Measurements from ENCODE around the gene GRB7.

Gene GRB7

DNA sequence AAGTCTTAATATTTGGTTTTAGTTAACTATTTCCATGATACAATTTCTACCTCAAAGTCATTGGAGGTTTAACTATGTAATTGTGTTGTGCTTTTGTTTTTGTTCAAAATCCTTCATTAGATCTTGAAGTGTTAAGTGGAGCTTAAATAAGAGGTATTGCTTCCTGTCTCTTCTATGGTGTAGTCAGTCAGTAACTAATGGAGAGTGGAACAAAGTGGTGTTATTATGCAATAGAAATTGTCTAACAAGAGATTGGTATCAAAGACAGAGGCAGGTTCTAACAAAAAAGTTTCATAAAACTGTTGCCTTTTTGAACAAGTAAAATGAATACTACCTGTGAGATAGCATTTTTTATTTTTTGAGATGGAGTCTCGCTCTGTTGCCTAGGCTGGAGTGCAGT is 45.2 kb downstream of the GRB7 start:
- no peak overlapping the region for H3K27ac ChIP-seq (ENCODE audit: low read length)
- H3K4me1 ChIP-seq (ENCODE audit: insufficient read depth, low read length): no peaks in the 10 kb centered on the region
- no peaks in the 10 kb centered on the region for H3K27me3 ChIP-seq (ENCODE audit: insufficient read depth, low read length)
- H3K9me3 ChIP-seq (ENCODE audit: insufficient read depth, low read depth, low read length): no peaks in the 10 kb centered on the region
- no peak overlapping the region for H3K4me3 ChIP-seq (ENCODE audit: low read length)
- H3K9ac ChIP-seq (ENCODE audit: low read depth, low read length): no peak overlapping the region
- no peaks in the 10 kb centered on the region for H3K36me3 ChIP-seq (ENCODE audit: insufficient read depth, low read depth, low read length)

DNA sequence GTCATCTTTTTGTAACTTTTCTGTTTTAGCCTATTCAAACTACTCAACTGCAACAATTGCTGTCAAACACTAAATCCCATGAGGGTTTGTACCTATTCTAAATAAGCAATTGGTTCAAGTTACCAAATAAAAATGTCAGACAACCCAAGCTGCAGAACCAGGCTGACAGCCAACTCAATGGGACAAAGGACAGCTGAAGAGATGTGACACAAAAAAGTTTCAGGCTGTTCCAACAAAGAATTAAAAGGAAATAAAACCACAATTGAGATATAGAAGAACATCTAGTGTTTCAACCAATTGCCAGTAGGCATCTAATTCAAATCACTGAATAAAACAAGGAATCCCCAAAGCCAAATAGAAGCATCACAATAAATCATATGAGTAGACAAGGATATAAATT is 49.3 kb downstream of the GRB7 start:
- Histone ChIP-seq H3K27ac (ENCODE audit: low read length) (no peak overlapping the region), H3K9me3 (ENCODE audit: insufficient read depth, low read depth, low read length) (no peaks in the 10 kb centered on the region), H3K9ac (ENCODE audit: low read depth, low read length) (no peak overlapping the region), H3K36me3 (ENCODE audit: insufficient read depth, low read depth, low read length) (no peaks in the 10 kb centered on the region), H3K4me1 (ENCODE audit: insufficient read depth, low read length) (no peaks in the 10 kb centered on the region), H3K4me3 (ENCODE audit: low read length) (no peak overlapping the region), H3K27me3 (ENCODE audit: insufficient read depth, low read length) (no peaks in the 10 kb centered on the region)

DNA sequence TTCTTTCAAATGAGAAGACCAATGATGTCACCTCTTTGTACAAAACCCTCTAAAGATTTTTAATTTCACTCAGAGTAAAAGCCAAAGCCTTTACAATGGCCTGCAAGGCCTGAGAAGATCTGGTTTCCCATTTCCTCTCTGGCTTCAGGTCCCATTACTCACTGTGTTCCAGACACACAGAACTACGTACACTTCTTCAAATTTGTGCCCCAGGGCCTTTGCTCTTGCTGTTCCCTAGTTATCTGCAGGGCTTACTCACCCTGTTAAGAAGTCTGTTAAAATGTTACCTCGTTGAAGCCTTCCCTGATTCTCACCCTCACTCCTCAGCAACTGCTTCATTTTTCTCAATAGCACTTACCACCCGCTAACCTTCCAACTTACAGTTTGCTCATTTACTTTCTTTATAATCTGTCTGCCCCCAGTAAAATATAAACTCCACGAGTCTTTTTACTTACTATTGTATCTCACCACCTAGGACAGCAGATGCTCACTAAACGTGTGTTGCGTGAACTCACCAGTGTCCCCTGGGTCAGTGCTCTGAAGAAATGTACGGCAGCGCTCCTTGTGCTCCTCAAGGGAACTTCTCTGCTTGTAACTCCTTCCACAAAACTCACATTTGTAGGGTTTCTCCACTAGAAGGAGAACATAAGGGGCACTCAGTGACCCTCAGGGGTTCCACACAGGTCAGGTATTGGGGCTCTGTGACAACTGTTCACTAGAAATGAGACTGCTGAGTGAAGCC is 50.2 kb downstream of the GRB7 start:
- Histone ChIP-seq H3K4me3 (ENCODE audit: low read length) (no peak overlapping the region), H3K36me3 (ENCODE audit: insufficient read depth, low read depth, low read length) (no peaks in the 10 kb centered on the region), H3K27ac (ENCODE audit: low read length) (no peak overlapping the region), H3K4me1 (ENCODE audit: insufficient read depth, low read length) (no peaks in the 10 kb centered on the region), H3K9ac (ENCODE audit: low read depth, low read length) (no peak overlapping the region), H3K27me3 (ENCODE audit: insufficient read depth, low read length) (no peaks in the 10 kb centered on the region), H3K9me3 (ENCODE audit: insufficient read depth, low read depth, low read length) (no peaks in the 10 kb centered on the region)

DNA sequence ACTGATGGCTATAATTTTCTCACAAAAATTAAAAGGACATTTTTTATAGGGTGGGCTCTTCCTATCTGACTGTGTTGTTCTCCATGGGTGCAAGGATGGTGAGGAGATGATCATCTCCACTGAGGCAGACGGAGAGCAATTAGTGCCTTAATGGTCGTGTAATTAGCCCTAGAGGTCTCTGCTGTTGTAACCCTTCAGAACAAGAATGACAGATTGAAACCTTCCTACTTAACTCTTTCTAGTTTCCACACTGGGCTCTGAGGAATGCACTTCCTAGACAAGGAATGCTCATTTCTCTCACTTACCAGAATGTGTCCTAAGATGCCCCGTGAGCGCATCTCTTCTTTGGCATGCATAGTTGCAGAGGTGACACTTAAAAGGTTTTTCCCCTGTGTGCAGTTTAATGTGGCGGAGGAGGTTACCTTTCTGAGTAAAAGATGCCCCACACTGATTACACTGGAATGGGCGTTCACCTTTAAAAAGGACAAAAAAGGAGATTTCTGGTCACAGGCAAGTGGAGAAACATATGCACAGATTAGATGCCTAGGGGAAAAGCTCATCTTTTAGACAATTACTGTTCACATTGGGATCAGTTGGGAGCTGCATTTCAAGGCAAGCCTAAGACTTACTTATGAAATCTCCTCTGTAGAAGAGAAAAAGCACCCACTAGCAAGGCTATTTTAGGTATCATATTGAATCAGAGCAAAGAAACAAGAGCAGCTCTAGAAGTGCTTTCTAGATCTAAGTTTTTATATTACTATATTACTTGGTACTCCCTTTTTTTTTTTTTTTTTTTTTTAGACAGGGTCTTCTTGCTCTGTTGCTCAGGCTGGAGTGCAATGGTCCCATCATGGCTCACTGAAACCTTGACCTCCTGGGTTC is 53.6 kb downstream of the GRB7 start:
- Histone ChIP-seq H3K4me1 (ENCODE audit: insufficient read depth, low read length) (no peaks in the 10 kb centered on the region), H3K9me3 (ENCODE audit: insufficient read depth, low read depth, low read length) (no peaks in the 10 kb centered on the region), H3K9ac (ENCODE audit: low read depth, low read length) (no peak overlapping the region), H3K4me3 (ENCODE audit: low read length) (no peak overlapping the region), H3K27ac (ENCODE audit: low read length) (no peak overlapping the region), H3K27me3 (ENCODE audit: insufficient read depth, low read length) (no peaks in the 10 kb centered on the region), H3K36me3 (ENCODE audit: insufficient read depth, low read depth, low read length) (no peaks in the 10 kb centered on the region)

DNA sequence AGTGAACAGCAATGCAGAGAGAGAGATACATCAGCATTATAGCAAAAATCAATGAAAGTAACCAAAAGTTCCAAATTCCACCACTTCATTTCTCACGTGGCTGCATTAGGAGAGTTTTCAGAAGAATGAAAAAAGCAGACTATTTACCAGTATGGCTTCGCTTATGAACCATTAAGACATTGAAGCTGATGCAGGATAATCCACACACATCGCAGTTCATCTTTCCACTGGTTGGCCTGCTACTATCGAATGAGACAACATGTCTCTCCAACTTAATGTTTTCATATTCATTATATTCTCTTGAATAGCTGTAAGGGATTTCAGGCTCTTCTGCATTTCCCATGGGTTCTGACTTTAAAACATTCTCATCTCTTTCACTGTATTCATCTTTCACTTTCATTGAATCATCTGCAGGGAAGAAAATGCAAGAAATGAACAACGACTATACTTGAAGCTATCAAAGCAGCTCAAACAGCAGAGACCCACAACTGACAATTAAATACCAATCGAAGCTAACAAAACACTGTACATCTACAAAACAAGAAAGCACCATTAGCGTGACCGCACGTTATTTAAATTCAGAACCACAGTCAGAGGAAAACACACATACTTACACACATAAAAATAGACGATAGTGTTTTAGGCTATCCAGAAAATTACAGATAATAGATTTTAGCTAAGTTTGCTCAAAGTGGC is 54.9 kb downstream of the GRB7 start:
- H3K27ac ChIP-seq (ENCODE audit: low read length): no peak overlapping the region
- no peaks in the 10 kb centered on the region for H3K9me3 ChIP-seq (ENCODE audit: insufficient read depth, low read depth, low read length)

DNA sequence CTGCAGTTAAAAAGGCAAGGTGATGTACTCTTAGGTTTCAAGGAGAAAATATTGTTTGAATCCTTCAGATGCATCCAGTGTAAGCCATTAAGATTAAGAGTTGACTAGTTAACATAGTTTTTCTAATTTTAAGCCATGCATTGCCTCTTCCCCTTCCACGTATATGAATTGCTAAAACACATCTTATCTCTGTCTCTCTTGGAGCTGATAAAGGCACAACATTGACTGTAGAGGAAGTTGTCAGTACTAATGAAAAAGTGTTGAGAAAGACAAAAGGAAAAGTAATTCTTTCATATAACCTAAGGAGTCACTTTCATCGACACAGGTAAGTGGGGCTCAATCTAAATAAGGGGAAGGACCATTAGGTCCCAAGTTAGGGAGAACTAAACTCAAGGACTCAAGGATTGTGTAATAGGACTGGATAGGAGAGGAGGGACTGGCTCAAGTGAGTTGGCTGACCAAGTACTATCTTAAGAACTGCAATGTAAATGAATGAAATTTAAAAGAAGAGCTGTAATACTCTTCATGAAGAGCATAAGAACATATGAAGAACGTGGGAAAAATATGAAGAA is 55.6 kb downstream of the GRB7 start:
- Histone ChIP-seq H3K27me3 (ENCODE audit: insufficient read depth, low read length) (no peaks in the 10 kb centered on the region), H3K9me3 (ENCODE audit: insufficient read depth, low read depth, low read length) (no peaks in the 10 kb centered on the region), H3K4me3 (ENCODE audit: low read length) (no peak overlapping the region), H3K4me1 (ENCODE audit: insufficient read depth, low read length) (no peaks in the 10 kb centered on the region), H3K9ac (ENCODE audit: low read depth, low read length) (no peak overlapping the region), H3K27ac (ENCODE audit: low read length) (no peak overlapping the region), H3K36me3 (ENCODE audit: insufficient read depth, low read depth, low read length) (no peaks in the 10 kb centered on the region)

More for the DNA sequence above, 54.9 kb downstream of the GRB7 start:
- no peak overlapping the region for H3K4me3 ChIP-seq (ENCODE audit: low read length)
- no peaks in the 10 kb centered on the region for H3K4me1 ChIP-seq (ENCODE audit: insufficient read depth, low read length)
- no peak overlapping the region for H3K9ac ChIP-seq (ENCODE audit: low read depth, low read length)
- no peaks in the 10 kb centered on the region for H3K36me3 ChIP-seq (ENCODE audit: insufficient read depth, low read depth, low read length)
- H3K27me3 ChIP-seq (ENCODE audit: insufficient read depth, low read length): no peaks in the 10 kb centered on the region

DNA sequence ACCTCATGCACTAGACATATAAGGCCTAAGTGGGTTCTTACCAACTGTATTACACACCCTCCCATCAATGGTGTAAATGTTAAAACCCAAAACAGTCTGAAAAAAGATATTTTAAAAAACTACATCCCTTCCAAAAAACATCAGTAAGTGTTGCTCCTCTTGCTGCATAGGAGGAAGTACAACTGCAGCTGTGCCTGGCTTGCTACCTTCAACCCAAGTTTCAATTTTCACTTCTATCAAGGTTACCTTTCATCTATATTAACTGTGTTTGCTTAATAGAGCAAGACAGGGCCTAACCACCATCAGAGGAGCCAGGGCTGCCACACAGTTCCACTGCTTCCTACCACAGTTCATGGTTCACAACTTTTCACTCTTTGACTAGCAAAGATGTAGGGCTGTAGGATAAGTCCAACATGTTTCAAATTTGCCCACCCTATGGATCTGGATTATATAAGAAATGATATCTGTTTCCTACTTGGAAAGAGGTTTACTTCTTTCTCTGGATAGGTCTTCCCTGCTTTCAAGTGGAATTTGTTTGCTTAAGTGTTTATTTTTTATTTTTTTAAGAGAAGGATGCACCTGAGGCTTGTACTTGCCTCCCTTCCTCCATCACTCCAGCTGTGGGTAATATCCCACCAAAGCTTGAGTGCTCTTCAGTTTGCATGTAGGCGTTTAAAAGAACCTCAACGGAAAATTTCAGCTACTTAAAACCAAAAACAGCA is 56.7 kb downstream of the GRB7 start:
- no peak overlapping the region for H3K4me3 ChIP-seq (ENCODE audit: low read length)
- no peaks in the 10 kb centered on the region for H3K27me3 ChIP-seq (ENCODE audit: insufficient read depth, low read length)
- H3K9me3 ChIP-seq (ENCODE audit: insufficient read depth, low read depth, low read length): no peaks in the 10 kb centered on the region
- no peak overlapping the region for H3K9ac ChIP-seq (ENCODE audit: low read depth, low read length)
- H3K36me3 ChIP-seq (ENCODE audit: insufficient read depth, low read depth, low read length): no peaks in the 10 kb centered on the region
- H3K4me1 ChIP-seq (ENCODE audit: insufficient read depth, low read length): peaks cover 3% of the 10 kb centered on the region; the same call in 1 of the 2 replicates
- H3K27ac ChIP-seq (ENCODE audit: low read length): no peak overlapping the region

All from iPS-20b (cell line).